ENCODE measurements around the gene RFC2.

RFC2 gene

DNA sequence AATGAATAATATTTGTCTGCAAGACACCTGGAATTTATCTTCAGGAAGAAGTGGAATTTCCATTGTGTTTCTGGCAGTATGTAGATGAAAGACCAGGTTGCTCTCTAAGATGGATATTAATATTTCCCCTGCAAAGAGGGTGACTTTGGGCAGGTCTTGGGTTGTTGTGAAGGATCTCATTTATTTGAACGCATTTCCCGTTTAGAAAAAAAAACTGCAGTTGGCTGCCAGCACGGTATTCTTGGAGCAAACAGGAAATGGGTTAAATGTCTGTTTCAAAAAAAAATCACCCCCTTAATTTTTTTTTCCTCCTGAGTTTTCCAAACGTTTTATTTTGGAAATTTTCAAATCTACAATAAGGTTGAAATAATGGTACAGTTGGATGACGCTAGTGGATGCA lies 68.6 kb downstream of the RFC2 start:
- no peak for DNase-seq

DNA sequence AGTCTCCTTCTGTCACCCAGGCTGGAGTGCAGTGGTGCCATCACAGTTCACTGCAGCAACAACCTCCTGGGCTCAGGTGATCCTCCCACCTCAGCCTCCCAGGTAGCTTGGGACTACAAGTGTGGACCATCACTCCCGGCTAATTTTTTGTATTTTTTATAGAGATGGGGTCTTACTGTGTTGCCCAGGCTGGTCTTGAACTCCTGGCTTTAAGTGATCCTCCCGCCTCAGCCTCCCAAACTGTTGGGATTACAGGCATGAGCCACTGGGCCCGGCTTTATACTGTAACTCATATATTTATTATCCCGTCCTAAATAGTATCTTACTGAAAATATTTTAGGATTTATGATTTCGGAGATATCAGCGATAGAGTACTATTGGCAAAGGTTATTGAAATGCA lies 69.2 kb downstream of the RFC2 start:
- no peak for DNase-seq

DNA sequence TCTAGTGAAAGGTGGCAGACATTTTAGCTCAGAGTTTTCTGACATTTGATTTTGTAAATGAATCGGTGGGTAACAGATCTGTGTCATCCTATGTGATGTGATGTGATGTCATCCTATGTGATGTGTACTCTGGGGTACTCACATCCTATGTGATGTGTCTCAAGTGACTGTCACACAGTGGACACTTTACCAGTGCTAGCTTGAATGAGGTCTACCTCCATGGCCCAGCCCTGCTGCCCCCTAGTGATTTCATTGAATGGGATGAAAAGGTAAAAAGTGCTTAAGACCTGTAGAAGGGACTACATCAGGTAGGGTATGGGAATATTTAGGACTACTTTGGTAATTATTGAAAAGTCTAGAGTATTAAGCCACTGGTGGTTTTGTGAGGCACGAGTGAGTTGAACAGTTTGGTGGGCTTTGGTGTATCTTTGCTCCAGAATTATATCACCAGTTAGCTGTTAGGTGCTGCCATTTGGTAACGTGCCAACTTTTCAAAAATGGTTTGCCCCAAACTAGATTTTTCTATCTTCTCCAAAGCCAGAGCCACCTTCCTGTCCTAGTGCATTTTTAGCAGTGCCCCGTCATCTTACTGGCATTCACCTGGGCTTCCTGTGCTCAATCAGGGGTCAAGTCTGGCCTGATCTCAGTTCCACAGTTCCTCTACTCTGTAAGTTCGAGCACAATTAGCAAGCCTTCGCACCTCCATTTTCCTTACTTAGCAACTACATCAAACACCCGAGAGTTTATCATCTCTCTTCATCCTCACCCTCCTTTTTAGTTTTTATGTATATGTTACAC lies 70.3 kb downstream of the RFC2 start:
- DNase-seq: no peak

DNA sequence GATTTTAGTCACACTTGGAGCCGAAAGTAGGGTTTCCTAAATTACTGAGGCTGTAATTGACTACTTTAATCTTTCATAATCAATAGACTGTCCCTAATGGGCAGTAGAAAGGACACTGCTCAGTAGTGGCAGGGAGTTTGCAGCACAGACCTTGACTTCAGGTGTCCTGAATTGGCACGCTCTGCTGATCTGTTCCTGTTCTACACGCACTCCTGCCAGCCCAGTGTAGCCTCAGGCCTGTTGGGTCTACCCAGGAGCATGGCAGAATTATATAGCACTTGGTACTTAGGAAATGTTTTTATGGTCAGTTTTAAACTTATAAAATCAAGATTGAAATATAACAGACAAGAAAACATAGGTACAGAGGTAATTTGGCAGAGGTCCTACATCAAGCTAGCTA lies 71.1 kb downstream of the RFC2 start:
- DNase-seq: no peak

DNA sequence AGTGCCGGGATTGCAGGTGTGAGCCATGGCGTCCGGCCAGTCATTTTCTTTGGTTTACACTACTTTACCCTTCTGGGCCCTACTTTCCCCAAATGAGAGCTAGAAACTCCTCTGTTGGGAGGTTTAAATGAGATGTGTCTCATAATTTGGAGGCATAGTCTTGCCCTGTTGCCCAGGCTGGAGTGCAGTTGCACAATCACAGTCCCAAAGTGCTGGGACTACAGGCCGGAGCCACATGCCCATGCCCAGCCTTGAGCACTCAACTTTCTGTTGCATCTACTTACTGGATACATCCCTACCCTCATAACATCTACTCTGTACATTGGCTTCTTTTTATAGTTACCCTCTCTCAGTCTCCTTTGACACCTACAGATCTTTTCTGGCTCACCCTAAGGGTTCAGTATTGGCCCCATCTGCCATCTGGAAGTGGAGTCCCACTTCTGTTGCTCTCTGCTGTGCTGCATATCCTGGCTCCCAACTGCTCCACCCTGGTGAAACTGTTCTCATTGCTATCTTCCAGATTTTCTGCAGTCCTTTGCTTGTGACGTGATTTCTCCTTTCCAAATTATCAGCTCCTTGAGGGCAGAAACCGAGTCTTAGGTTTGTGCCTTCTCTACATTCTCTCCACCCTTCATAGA lies 71.6 kb downstream of the RFC2 start:
- DNase-seq: no peak

DNA sequence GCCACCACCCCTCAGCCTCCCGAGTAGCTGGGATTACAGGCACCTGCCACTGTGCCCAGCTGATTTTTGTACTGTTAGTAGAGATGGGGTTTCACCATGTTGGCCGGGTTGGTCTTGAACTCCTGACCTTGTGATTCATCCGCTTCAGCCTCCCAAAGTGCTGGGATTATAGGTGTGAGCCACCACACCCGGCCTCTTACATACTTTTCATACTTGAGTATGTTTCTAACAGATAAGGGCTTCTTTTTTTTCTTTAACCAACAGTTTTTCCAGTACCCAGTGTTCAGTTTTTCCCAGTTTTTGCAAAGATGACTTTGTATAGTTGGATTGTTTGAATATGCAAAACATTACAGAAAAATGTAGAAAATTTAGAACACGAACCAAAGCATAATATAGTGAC lies 72.4 kb downstream of the RFC2 start:
- no peak for DNase-seq

All from GF-D8 (cell line).